ENCODE data around the gene COX17. TPM values are rescaled to one million over a fixed set of nuclear protein-coding genes. Genes with fewer than 3 reads are reported as not detected.
"Not testable (repeated sequence)": the region's sequence is repeated elsewhere in the genome, so short reads cannot be mapped to it uniquely, and the experiment has no call there.

Gene COX17
- total and polyA plus RNA-seq, 2 donors: 20.6 to 86.6 TPM

DNA sequence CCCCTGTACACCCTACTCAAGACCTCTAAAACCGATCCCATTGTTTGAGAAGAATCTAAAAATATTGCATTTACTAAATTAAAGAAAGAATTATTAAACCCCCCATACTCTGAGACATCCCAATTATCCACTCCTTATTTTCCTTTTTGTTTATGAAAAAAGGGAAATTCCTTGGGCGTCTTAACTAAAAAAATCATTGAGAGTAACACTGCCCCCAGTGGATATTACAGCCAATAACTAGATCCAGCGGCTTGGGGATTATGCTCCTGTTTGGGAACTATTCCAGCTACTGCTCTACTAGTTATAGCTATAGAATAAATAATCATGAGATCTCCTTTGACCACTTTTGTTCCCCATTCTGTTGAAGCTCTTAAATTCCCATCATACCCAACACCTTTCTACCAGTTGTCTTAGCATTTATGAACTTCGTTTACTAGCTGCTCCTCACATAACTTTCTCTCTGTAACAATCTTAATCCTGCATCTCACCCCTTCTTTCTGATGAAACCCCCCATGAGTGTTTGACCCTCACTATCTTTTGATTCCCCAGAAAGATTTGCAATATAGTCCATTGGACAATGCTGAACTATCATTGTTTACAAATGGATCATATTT is 12.9 kb upstream of the COX17 start:
- Histone ChIP-seq H3K36me3 (ENCODE audit: insufficient read depth) (no peaks in the 10 kb centered on the region), H3K4me1 (ENCODE audit: insufficient read depth) (no peaks in the 10 kb centered on the region), H3K27ac (ENCODE audit: low read depth) (no peak overlapping the region), H3K4me3 (ENCODE audit: low read depth, low read length) (no peak overlapping the region)
- 50% methylated on average over 4 of the region's 4 CpGs for WGBS
- no peak for DNase-seq (ENCODE audit: extremely low spot score)

DNA sequence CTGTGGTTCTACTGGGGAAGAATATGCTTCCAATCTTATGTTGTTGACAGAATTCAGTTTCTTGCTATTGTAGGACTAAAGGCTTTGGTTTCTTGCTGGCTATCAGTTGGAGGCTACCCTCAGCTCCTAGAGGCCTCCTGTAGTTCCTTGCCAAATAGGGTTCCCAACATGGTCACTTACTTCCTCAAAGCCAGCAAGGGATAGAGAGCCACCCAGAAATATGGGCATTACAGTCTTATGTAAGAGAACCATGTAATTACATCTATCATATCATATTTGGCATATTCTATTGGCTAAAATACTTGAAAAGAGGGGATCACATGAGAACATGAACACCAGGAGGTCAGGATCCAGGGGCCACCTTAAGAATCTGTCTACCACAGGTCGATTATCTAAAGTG is 6.2 kb upstream of the COX17 start:
- WGBS: 44% methylated on average over 1 of the region's 1 CpG
- DNase-seq (ENCODE audit: extremely low spot score): no peak
- no peak overlapping the region for H3K27ac ChIP-seq (ENCODE audit: low read depth)
- no peak overlapping the region for H3K4me3 ChIP-seq (ENCODE audit: low read depth, low read length)
- no peaks in the 10 kb centered on the region for H3K4me1 ChIP-seq (ENCODE audit: insufficient read depth)
- no peaks in the 10 kb centered on the region for H3K36me3 ChIP-seq (ENCODE audit: insufficient read depth)

DNA sequence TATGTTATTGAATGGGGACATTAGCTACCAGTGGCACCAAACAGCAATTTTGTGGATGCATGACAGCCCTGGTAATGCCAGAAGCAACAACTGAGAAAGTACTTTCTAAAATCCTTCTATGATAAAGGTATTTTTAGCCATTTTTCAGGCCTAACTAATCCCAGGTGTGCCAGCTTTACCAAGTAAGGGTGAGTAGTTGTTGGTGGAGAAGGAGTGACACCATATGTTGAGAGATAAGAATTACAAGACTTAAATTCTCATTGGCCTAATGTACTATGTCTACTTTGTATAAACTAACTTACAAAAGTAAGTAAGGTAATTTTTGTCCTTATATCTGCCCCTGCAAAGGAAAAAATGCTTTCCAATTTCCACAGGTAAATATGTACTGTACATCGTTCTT is 4.1 kb upstream of the COX17 start:
- Histone ChIP-seq H3K36me3 (ENCODE audit: insufficient read depth) (no peaks in the 10 kb centered on the region), H3K4me1 (ENCODE audit: insufficient read depth) (no peaks in the 10 kb centered on the region), H3K27ac (ENCODE audit: low read depth) (no peak overlapping the region), H3K4me3 (ENCODE audit: low read depth, low read length) (no peak overlapping the region)
- DNase-seq (ENCODE audit: extremely low spot score): no peak
- 54% methylated on average over 1 of the region's 1 CpG for WGBS

DNA sequence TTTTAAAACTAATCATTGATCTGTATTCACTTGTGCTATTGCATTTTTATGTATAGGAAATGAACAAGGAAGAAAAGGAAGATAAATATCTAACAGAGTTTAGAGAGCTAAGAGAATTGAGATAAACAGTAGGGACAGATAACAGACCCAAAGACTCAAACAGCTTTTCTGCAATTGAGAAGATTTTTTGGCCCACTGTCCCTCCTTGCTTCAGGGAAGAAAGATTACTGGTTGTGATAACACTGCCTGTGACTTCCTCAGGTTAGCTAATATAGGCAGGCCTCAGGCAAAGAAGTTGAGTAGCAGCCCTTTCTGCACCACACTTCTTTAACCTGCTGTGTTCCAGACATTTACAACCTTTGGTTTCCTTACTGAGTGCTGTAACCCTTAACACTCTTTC is 2.7 kb upstream of the COX17 start:
- H3K27ac ChIP-seq (ENCODE audit: low read depth): no peak overlapping the region
- no peak for DNase-seq (ENCODE audit: extremely low spot score)
- H3K36me3 ChIP-seq (ENCODE audit: insufficient read depth): no peaks in the 10 kb centered on the region
- H3K4me1 ChIP-seq (ENCODE audit: insufficient read depth): no peaks in the 10 kb centered on the region
- H3K4me3 ChIP-seq (ENCODE audit: low read depth, low read length): no peak overlapping the region

- not testable (repeated sequence) for H3K4me1 ChIP-seq (ENCODE audit: insufficient read depth); H3K36me3 ChIP-seq (ENCODE audit: insufficient read depth); DNase-seq (ENCODE audit: extremely low spot score); H3K4me3 ChIP-seq (ENCODE audit: low read depth, low read length); H3K27ac ChIP-seq (ENCODE audit: low read depth)
- WGBS: 96% methylated on average over 10 of the region's 10 CpGs
These were observed 1.0 kb upstream of the COX17 start for GRCh38 chr3:119678209-119678608.

DNA sequence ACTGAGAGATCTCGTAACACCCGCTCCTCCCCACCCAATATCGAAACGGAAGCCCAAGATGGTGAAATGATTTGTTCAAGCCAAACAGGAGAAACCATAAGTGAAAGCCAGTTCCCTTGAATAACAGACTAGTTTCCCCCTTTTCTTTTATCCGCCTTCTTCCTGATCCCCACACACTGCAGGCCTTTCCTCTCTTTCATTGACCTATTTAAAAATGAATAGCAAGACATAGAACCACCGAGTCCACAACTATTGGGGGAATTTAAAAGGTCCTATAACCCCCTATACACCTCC is 382 bp upstream of the COX17 start:
- Histone ChIP-seq H3K4me3 (ENCODE audit: low read depth, low read length) (peak overlapping the region; percentile 89), H3K4me1 (ENCODE audit: insufficient read depth) (no peaks in the 10 kb centered on the region), H3K27ac (ENCODE audit: low read depth) (peak overlapping the region; percentile 74), H3K36me3 (ENCODE audit: insufficient read depth) (peaks cover 3% of the 10 kb centered on the region)
- WGBS: 9% methylated on average over 6 of the region's 6 CpGs
- DNase-seq (ENCODE audit: extremely low spot score): no peak

DNA sequence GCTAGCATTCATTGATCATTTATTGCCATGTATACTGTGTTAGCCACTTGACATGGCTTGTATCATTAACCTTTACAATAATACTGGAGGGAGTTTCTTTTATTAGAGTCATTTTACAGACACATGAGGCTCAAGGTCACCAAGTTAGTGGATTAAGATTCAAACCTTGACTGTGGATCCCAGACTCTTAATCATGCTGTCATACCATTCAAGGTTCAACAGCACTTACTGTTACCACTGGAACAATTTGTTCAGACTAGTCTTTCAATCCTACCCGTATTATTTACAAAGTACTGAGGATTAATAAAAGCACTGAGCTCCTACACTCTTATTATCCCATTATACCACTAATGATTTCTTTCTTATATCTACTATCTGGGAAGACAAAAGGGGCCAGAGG is 1.2 kb downstream of the COX17 start:
- WGBS: 42% methylated on average over 1 of the region's 1 CpG
- DNase-seq (ENCODE audit: extremely low spot score): no peak
- peaks cover 5% of the 10 kb centered on the region for H3K36me3 ChIP-seq (ENCODE audit: insufficient read depth)
- peak overlapping the region; percentile 89 for H3K4me3 ChIP-seq (ENCODE audit: low read depth, low read length)
- H3K27ac ChIP-seq (ENCODE audit: low read depth): no peak overlapping the region
- H3K4me1 ChIP-seq (ENCODE audit: insufficient read depth): no peaks in the 10 kb centered on the region

GRCh38 chr3:119675188-119675874 is 1.9 kb downstream of the COX17 start:
- WGBS: 51% methylated on average over 5 of the region's 5 CpGs
- Histone ChIP-seq H3K4me1 (ENCODE audit: insufficient read depth) (no peaks in the 10 kb centered on the region), H3K4me3 (ENCODE audit: low read depth, low read length) (no peak overlapping the region), H3K36me3 (ENCODE audit: insufficient read depth) (peaks cover 5% of the 10 kb centered on the region), H3K27ac (ENCODE audit: low read depth) (no peak overlapping the region)
- no peak for DNase-seq (ENCODE audit: extremely low spot score)

DNA sequence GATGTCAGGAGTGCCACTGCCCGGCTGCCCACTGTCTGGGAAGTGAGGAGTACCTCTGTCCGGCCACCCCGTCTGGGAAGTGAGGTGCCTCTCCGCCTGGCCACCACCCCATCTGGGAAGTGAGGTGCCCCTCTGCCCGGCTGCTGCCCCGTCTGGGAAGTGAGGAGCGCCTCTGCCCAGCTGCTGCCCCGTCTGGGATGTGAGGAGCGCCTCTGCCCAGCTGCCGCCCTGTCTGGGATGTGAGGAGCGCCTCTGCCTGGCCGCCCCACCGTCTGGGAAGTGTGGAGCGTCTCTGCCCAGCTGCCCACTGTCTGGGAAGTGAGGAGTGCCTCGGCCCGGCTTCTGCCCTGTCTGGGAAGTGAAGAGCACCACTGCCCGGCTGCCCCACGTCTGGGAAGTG is 3.3 kb downstream of the COX17 start:
- WGBS: 84% methylated on average over 18 of the region's 18 CpGs
- Histone ChIP-seq H3K4me1 (ENCODE audit: insufficient read depth) (no peaks in the 10 kb centered on the region), H3K4me3 (ENCODE audit: low read depth, low read length) (no peak overlapping the region), H3K27ac (ENCODE audit: low read depth) (no peak overlapping the region), H3K36me3 (ENCODE audit: insufficient read depth) (peaks cover 7% of the 10 kb centered on the region)
- no peak for DNase-seq (ENCODE audit: extremely low spot score)

DNA sequence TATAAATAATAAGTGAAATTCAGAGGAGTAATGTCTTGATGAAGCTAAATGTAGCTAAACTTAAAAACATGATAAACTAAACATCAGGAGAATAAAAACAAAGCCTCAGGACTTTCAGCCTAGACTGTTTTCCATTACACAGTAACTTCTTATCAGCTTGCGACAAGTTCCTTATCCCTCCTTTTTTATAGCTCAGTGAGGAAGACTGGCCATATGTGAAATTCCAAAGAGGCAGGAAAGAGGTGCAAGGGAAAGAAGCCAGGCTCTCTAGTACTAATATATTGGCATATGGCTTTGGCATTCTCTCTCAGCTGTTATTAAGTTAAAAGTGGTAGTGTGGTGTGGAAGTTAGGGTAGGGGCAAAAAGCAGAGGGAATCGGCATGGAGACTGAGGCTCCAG is 4.4 kb downstream of the COX17 start:
- no peaks in the 10 kb centered on the region for H3K4me1 ChIP-seq (ENCODE audit: insufficient read depth)
- H3K27ac ChIP-seq (ENCODE audit: low read depth): no peak overlapping the region
- H3K36me3 ChIP-seq (ENCODE audit: insufficient read depth): peaks cover 7% of the 10 kb centered on the region
- no peak for DNase-seq (ENCODE audit: extremely low spot score)
- no peak overlapping the region for H3K4me3 ChIP-seq (ENCODE audit: low read depth, low read length)
- 37% methylated on average over 2 of the region's 2 CpGs for WGBS

DNA sequence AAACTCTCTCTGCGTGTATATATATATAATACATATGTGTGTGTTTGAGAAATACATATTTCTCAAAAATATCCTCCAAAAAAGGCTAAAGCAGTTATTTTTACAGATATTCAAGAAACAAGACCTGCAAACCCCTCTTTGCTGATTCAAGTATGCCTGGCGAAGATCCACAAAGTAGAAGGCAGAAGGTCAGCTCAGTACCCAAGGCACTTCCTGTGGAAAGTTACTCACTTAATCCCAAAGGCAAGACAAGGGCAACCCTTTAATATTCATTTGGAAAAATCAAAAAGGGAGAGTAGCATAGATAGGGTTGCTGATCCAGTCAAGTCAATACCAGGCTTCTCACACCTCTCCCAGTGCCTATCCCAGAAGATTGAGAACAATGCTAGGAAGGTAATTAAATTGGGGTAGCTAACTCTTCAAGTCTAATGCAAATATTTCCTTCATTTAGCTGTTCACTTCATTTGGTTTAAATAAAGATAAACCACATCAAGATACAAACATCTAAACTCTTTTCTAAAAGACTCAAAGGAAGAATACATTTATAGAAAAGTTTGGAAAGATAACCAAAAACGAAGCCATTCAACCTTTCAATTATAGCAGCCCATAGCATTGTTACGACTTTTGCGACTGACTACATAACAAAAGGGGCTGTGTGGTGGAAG is 7.2 kb downstream of the COX17 start:
- H3K27ac ChIP-seq (ENCODE audit: low read depth): peak overlapping the region; percentile 38
- 88% methylated on average over 5 of the region's 5 CpGs for WGBS
- H3K4me3 ChIP-seq (ENCODE audit: low read depth, low read length): no peak overlapping the region
- no peaks in the 10 kb centered on the region for H3K4me1 ChIP-seq (ENCODE audit: insufficient read depth)
- H3K36me3 ChIP-seq (ENCODE audit: insufficient read depth): peaks cover 10% of the 10 kb centered on the region
- no peak for DNase-seq (ENCODE audit: extremely low spot score)

DNA sequence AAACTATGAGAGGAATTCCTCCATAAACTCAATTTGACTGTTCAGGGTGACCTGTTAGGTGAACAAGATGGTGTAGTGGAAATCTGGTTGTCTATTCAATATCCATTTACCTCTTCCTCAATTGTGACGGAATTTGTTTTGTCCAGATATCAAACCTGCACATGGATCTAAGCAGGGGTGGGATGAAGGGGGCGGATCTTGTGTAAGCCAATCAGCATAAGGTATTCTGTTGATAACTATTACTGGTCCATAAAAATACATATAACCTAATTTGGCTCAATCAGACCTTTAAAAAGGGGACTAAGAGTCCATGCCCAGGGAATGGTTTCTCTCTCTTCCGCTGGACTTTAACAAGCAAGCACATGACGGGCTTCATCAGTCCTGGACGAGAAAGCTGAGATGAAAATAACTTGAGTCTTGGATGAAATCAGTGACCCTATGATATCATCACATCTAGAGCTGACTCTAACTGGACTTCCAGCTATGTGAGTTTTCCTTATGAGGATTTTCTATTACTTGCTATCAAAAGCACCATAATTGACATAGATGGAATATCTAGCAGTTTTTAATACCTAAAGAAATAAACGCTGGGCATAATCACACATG is 11.1 kb downstream of the COX17 start:
- WGBS: 71% methylated on average over 6 of the region's 6 CpGs
- no peak overlapping the region for H3K4me3 ChIP-seq (ENCODE audit: low read depth, low read length)
- DNase-seq (ENCODE audit: extremely low spot score): no peak
- H3K4me1 ChIP-seq (ENCODE audit: insufficient read depth): peaks cover 4% of the 10 kb centered on the region
- H3K27ac ChIP-seq (ENCODE audit: low read depth): no peak overlapping the region
- H3K36me3 ChIP-seq (ENCODE audit: insufficient read depth): peaks cover 5% of the 10 kb centered on the region

- Histone ChIP-seq H3K4me1 (ENCODE audit: insufficient read depth) (peaks cover 4% of the 10 kb centered on the region), H3K4me3 (ENCODE audit: low read depth, low read length) (no peak overlapping the region), H3K27ac (ENCODE audit: low read depth) (no peak overlapping the region)
These were observed 12.3 kb downstream of the COX17 start for GRCh38 chr3:119664850-119665379.

GRCh38 chr3:119664370-119664769 is 12.8 kb downstream of the COX17 start:
- DNase-seq (ENCODE audit: extremely low spot score): no peak
- peaks cover 4% of the 10 kb centered on the region for H3K4me1 ChIP-seq (ENCODE audit: insufficient read depth)
- peaks cover 5% of the 10 kb centered on the region for H3K36me3 ChIP-seq (ENCODE audit: insufficient read depth)
- H3K4me3 ChIP-seq (ENCODE audit: low read depth, low read length): no peak overlapping the region
- H3K27ac ChIP-seq (ENCODE audit: low read depth): no peak overlapping the region
- 51% methylated on average over 4 of the region's 4 CpGs for WGBS

More at GRCh38 chr3:119664850-119665379, 12.3 kb downstream of the COX17 start:
- WGBS: 65% methylated on average over 4 of the region's 4 CpGs
- no peak for DNase-seq (ENCODE audit: extremely low spot score)
- H3K36me3 ChIP-seq (ENCODE audit: insufficient read depth): peaks cover 5% of the 10 kb centered on the region

Measured in urinary bladder (tissue), 4 donors.